GM04503 (cell line): ENCODE measurements around the gene NLGN4X.

Experiments
- DNase-seq: peaks from one replicate; pipeline ENCODE4 v3.0.0-alpha.2; 2012; ENCODE audit warnings: low read depth

The NLGN4X gene

DNA sequence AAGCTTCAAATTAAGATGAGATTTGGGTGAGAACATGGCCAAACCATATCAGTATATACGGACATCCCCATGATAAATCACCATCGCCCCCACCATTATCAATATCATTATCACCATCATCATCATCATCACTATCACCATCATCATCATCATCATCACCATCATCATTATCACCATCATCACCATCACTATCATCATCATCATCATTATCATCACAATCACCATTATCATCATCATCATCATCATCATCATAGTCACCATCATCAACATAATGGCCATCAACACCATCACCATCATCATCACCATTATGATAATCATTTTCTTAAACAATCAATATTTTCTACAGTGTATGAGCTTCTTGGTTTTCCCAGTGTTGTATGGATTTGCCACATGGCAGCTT, 360.9 kb downstream of the NLGN4X start:
- no peak for DNase-seq

DNA sequence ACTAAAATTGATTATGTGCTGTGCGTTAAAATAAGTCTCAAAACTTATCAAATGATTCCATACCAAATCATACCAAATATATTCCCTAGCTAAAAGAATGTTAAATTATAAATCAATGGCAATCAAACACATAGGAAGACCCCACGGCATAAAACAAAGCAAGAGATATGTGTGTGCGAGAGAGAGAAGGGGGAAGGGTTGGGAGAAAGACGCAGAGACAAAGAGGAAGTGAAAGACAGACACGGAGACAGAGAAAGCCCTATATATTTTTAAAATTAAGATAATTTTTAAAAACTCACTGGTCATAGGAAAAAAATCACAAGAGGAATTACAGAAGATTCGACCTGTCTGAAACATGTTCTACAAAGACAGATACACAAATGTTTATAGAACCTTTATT, 371.4 kb downstream of the NLGN4X start:
- DNase-seq, result no peak

DNA sequence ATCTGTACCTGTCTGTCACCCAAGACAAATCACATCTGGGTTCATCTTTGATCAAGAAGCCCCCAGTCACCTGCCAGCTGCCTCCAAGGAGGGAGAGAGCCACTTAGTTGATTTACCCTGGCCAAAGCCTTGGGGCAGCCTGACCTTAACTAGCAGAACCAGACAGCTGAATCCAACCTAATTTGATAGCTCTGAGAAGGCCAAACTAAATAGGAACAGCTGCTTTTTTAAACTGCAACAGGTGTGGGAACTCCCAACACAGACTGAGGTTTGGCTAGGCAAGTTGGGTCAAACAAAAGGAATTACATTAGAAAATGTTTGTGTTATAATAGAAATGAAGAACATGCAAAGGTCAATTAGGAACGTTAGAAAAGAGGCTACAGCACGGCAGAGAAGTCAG, 375.7 kb downstream of the NLGN4X start:
- no peak for DNase-seq

DNA sequence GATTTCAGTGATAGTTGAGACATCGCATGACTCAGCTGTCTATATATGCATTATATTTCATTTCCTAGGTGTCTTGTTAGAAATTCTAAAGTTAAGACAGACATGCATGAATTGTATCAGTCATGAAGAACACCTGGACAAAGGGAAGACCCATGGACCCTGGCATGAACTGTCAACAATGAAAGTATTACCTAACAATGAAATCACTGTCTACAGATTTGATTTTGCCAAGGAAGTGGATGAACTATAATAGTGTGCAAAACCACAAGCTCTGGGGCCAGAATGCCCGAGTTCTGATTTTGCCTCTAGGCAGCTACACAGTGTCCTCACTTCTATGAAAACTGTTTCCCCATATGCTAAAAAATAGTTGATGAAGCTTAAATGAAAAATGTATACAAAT, 386.1 kb downstream of the NLGN4X start:
- DNase-seq, result no peak
